PC-9 (cell line): ENCODE measurements around the gene DSCAM. TPM values are rescaled to one million over a fixed set of nuclear protein-coding genes. Genes with fewer than 3 reads are reported as not detected.

Source experiments
- BruUV-seq: library from RNA; stranded (reverse); fragments of 400-500 nt; replicated peaks from 2 replicates; lab custom pipeline; 2021; lab: Mats Ljungman, UMichigan
- CTCF ChIA-PET: fragments of 300-600 bp; sonication (Branson Sonifier 250); formaldehyde crosslinking; loops from one replicate; lab custom pipeline; 2022; ENCODE audit warnings: antibody characterized with exemption; lab: Charles Lee
- POLR2A ChIA-PET: fragments of 300-600 bp; sonication (Branson Sonifier 250); formaldehyde crosslinking; loops from one replicate; lab custom pipeline; 2022; ENCODE audit warnings: antibody characterized with exemption; ENCODE audit not compliant: unreplicated experiment; lab: Charles Lee
- DNase-seq, 2 experiments: peaks; one replicate each; pipeline versions ENCODE4 v3.0.0 to v3.0.0-alpha.2; 2015 to 2022; ENCODE audit warnings: mixed read lengths in 1 of 2
- H2AFZ ChIP-seq: fragments of 200-600 bp; sonication (generic); 2 replicates; pipeline ENCODE4 v1.8.1; 2017; ENCODE audit warnings: antibody characterized with exemption
- H3F3A ChIP-seq: fragments of 200-600 bp; sonication (generic); 2 replicates; pipeline ENCODE4 v1.8.1; 2017; ENCODE audit warnings: antibody characterized with exemption, mild to moderate bottlenecking, low read depth; ENCODE audit not compliant: insufficient read depth
- H3K27ac ChIP-seq: fragments of 200-600 bp; sonication (generic); 2 replicates; pipeline ENCODE4 v1.6.1; 2016; ENCODE audit warnings: mixed run types
- H3K27me3 ChIP-seq: fragments of 200-600 bp; sonication (generic); 2 replicates; pipeline ENCODE4 v1.6.1; 2016; ENCODE audit warnings: low read depth, mixed run types; ENCODE audit not compliant: insufficient read depth
- H3K36me3 ChIP-seq: fragments of 200-600 bp; sonication (generic); 2 replicates; pipeline ENCODE4 v1.6.1; 2016; ENCODE audit warnings: low read depth, mixed run types
- H3K4me1 ChIP-seq: fragments of 200-600 bp; sonication (generic); replicated peaks from 2 replicates; pipeline ENCODE4 v1.6.1; 2016; ENCODE audit warnings: mixed run types; ENCODE audit not compliant: insufficient read depth
- H3K4me2 ChIP-seq: fragments of 200-600 bp; sonication (generic); 2 replicates; pipeline ENCODE4 v1.6.1; 2017; ENCODE audit warnings: mixed run types
- H3K4me3 ChIP-seq: fragments of 200-600 bp; sonication (generic); 2 replicates; pipeline ENCODE4 v1.6.1; 2016; ENCODE audit warnings: mixed run types
- H3K79me2 ChIP-seq: fragments of 200-600 bp; sonication (generic); 2 replicates; pipeline ENCODE4 v1.6.1; 2017; ENCODE audit warnings: low read depth, mixed run types
- H3K9me2 ChIP-seq: fragments of 200-600 bp; sonication (generic); 2 replicates; pipeline ENCODE4 v1.8.1; 2017; ENCODE audit warnings: mild to moderate bottlenecking; ENCODE audit not compliant: insufficient read depth
- H3K9me3 ChIP-seq: fragments of 200-600 bp; sonication (generic); 2 replicates; pipeline ENCODE4 v1.8.1; 2016; ENCODE audit warnings: low read depth; ENCODE audit not compliant: insufficient read depth
- H4K20me1 ChIP-seq: fragments of 200-600 bp; sonication (generic); 2 replicates; pipeline ENCODE4 v1.8.1; 2017; ENCODE audit not compliant: insufficient read depth
- EZH2 ChIP-seq: fragments of 200-600 bp; sonication (generic); IDR thresholded peaks from 2 replicates; pipeline ENCODE4 v1.8.0; 2017; ENCODE audit warnings: antibody characterized with exemption, low read depth
- intact Hi-C: fragments of 100-400 bp; cut with micrococcal nuclease; formaldehyde crosslinking; loops from one replicate; pipeline ENCODE4 v1.10.0; 2022; ENCODE audit not compliant: unreplicated experiment
- total RNA-seq: library from RNA; stranded (reverse); gene quantifications from 2 replicates; pipeline ENCODE4 v1.2.3, GENCODE V29; 2021
- TF ChIP-seq, protein P1 (sequence below): fragments of 200-600 bp; sonication (generic); conservative IDR thresholded peaks from 2 replicates; pipeline ENCODE4 v1.6.1; 2017; ENCODE audit warnings: mixed run types, antibody characterized with exemption, mild to moderate bottlenecking, moderate library complexity

DSCAM gene
- total RNA-seq, 1 experiment from 2014 or later = not detected

DNA sequence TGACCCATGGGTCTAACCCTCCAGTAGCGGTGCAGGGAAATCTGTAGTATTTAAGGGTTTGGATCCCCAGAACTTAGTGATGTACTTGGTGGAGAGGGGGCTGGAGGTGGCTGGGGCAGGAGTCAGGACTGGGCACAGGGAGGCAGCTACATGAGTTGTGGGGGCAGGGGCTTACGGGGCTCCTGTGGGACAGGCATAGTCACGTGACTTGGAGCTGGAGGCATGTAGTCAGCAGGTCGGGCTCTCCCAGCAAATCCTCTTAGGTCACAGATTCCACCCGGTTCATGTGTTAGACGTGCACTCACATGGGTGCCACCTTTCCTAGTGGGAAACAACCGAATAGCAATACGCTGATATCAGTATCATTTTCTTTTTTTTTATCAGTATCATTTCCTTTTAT is 867.6 kb downstream of the DSCAM start:
- no TSS peak for BruUV-seq

DNA sequence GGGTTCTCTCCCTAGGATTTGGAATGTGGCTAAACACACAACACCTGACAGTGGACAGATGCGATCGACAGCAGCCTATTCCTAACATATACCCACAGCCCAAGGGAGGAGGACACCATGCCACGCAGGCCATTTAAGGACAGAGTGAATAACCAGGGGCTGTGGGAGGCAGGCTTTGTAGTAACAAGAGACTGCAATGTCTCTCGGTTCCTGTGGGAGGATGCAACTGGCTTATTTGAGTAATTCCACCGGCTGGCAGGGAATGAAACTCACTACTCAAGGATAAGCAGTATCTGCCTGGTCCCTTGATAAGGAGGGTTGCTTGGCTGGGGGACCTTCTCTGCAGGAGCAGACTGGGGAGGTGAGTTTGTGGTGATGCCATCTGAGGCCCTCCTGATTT is 870.2 kb downstream of the DSCAM start:
- DNase-seq = no peak
- no peaks in the 10 kb centered on the region for H4K20me1 ChIP-seq
- H3K36me3 ChIP-seq = no peaks in the 10 kb centered on the region
- BruUV-seq = no TSS peak
- no peak overlapping the region for H3K4me2 ChIP-seq
- ChIA-PET CTCF (no interaction called here), POLR2A (no interaction called here)
- no peaks in the 10 kb centered on the region for H3K4me1 ChIP-seq
- H2AFZ ChIP-seq = no peak overlapping the region
- no peak for TF ChIP-seq EZH2
- TF ChIP-seq, protein P1, sequence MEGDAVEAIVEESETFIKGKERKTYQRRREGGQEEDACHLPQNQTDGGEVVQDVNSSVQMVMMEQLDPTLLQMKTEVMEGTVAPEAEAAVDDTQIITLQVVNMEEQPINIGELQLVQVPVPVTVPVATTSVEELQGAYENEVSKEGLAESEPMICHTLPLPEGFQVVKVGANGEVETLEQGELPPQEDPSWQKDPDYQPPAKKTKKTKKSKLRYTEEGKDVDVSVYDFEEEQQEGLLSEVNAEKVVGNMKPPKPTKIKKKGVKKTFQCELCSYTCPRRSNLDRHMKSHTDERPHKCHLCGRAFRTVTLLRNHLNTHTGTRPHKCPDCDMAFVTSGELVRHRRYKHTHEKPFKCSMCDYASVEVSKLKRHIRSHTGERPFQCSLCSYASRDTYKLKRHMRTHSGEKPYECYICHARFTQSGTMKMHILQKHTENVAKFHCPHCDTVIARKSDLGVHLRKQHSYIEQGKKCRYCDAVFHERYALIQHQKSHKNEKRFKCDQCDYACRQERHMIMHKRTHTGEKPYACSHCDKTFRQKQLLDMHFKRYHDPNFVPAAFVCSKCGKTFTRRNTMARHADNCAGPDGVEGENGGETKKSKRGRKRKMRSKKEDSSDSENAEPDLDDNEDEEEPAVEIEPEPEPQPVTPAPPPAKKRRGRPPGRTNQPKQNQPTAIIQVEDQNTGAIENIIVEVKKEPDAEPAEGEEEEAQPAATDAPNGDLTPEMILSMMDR = no peak
- no peaks in the 10 kb centered on the region for H3K27me3 ChIP-seq
- H3K4me3 ChIP-seq = no peak overlapping the region
- no peaks in the 10 kb centered on the region for H3K9me2 ChIP-seq
- H3K27ac ChIP-seq = no peak overlapping the region
- H3K79me2 ChIP-seq = no peaks in the 10 kb centered on the region
- no peaks in the 10 kb centered on the region for H3F3A ChIP-seq
- intact Hi-C loops = no loop called here
- H3K9me3 ChIP-seq = no peaks in the 10 kb centered on the region

More for the DNA sequence above, 867.6 kb downstream of the DSCAM start:
- H3K9me2 ChIP-seq = no peaks in the 10 kb centered on the region
- no peak overlapping the region for H3K4me2 ChIP-seq
- H2AFZ ChIP-seq = no peak overlapping the region
- no peaks in the 10 kb centered on the region for H3K4me1 ChIP-seq
- H3K4me3 ChIP-seq = no peak overlapping the region
- ChIA-PET CTCF (no interaction called here), POLR2A (no interaction called here)
- no peaks in the 10 kb centered on the region for H3K36me3 ChIP-seq
- H3K27me3 ChIP-seq = peaks cover 3% of the 10 kb centered on the region; the same call in 1 of the 2 replicates
- no peaks in the 10 kb centered on the region for H3K79me2 ChIP-seq
- no peak for DNase-seq
- no peaks in the 10 kb centered on the region for H3K9me3 ChIP-seq
- H3F3A ChIP-seq = no peaks in the 10 kb centered on the region
- H3K27ac ChIP-seq = no peak overlapping the region
- H4K20me1 ChIP-seq = no peaks in the 10 kb centered on the region
- no peak for TF ChIP-seq EZH2
- TF ChIP-seq, protein P1 = no peak
- intact Hi-C loops = no loop called here

DNA sequence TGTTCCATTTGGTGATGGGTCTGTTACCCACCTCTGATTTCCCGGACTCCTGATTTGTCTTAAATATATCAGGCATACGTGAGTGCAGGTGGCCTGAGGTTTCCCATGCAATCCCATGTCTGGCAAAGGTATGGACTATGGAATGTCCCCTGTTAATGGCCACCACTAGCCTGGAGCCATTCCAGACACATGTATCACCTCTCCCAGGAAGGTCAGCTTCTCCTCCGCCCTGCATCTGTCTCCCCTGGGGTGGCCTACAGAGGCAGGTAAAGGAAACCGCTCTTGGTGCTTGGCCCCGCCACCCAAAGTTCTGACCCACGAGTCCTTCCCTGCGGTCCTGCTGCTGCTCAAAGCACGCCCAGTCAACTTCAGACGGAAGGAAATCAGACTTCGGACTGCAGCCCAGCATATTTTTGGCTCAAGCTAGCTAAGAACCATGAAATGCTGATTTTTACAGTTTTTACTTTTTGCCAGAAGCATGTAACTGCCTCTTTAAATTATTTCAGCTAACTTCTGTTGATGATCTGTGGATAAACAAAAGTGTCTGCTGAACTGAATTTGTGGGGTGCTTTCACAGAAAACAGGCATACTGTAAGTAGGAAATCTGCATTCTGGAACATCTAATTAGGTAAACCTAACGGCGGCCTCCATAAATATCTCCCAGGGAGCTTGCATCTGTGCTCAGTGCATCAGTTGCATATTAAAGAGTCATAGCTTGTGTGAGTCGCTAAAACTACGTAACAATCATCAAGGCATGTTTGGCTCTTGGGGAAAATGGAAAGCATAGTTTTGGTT is 873.8 kb downstream of the DSCAM start:
- POLR2A ChIA-PET = no interaction called here
- no peaks in the 10 kb centered on the region for H3K79me2 ChIP-seq
- no peak overlapping the region for H3K4me2 ChIP-seq
- no peak for TF ChIP-seq EZH2
- no peak overlapping the region for H3K4me3 ChIP-seq
- H3K27me3 ChIP-seq = no peaks in the 10 kb centered on the region
- no peaks in the 10 kb centered on the region for H3K4me1 ChIP-seq
- H3F3A ChIP-seq = no peaks in the 10 kb centered on the region
- no peak for DNase-seq
- BruUV-seq = no TSS peak
- no peak overlapping the region for H2AFZ ChIP-seq
- CTCF ChIA-PET = no interaction called here
- H3K36me3 ChIP-seq = no peaks in the 10 kb centered on the region
- H3K27ac ChIP-seq = no peak overlapping the region
- H4K20me1 ChIP-seq = no peaks in the 10 kb centered on the region
- H3K9me3 ChIP-seq = no peaks in the 10 kb centered on the region
- H3K9me2 ChIP-seq = no peaks in the 10 kb centered on the region
- intact Hi-C loops = no loop called here
